Rectal smooth muscle tissue (tissue), 1 donor: ENCODE data around the gene ZCCHC7.
A peak's percentile ranks its signal among the peaks of the same experiment; 100 is the strongest.
"Not testable (repeated sequence)": the region's sequence is repeated elsewhere in the genome, so short reads cannot be mapped to it uniquely, and the experiment has no call there.

Experiments used
- H3K27ac ChIP-seq: one replicate; pipeline ENCODE4 v1.7.0; 2013; ENCODE audit warnings: low read depth, low read length, inconsistent platforms
- H3K27me3 ChIP-seq: one replicate; pipeline ENCODE4 v1.7.0; 2013; ENCODE audit warnings: low read length; ENCODE audit not compliant: control insufficient read depth, insufficient read depth
- H3K36me3 ChIP-seq: one replicate; pipeline ENCODE4 v1.7.0; 2013; ENCODE audit warnings: low read length; ENCODE audit not compliant: control insufficient read depth, insufficient read depth
- H3K4me1 ChIP-seq: one replicate; pipeline ENCODE4 v1.7.0; 2013; ENCODE audit warnings: low read length; ENCODE audit not compliant: control insufficient read depth, insufficient read depth
- H3K4me3 ChIP-seq: one replicate; pipeline ENCODE4 v1.7.0; 2013; ENCODE audit warnings: low read length
- H3K9ac ChIP-seq: one replicate; pipeline ENCODE4 v1.7.0; 2013; ENCODE audit warnings: low read length

ZCCHC7 gene

GRCh38 chr9:37100327-37100726 lies 20.0 kb upstream of the ZCCHC7 start:
- Histone ChIP-seq H3K36me3 (no peaks in the 10 kb centered on the region), H3K9ac (no peak overlapping the region)

GRCh38 chr9:37100741-37101140 lies 19.6 kb upstream of the ZCCHC7 start:
- Histone ChIP-seq H3K27ac (no peak overlapping the region), H3K27me3 (no peaks in the 10 kb centered on the region), H3K4me3 (no peak overlapping the region), H3K9ac (no peak overlapping the region), H3K36me3 (no peaks in the 10 kb centered on the region), H3K4me1 (no peaks in the 10 kb centered on the region)

More at GRCh38 chr9:37100327-37100726, 20.0 kb upstream of the ZCCHC7 start:
- Histone ChIP-seq H3K27me3 (no peaks in the 10 kb centered on the region), H3K27ac (no peak overlapping the region), H3K4me3 (no peak overlapping the region), H3K4me1 (no peaks in the 10 kb centered on the region)

GRCh38 chr9:37102486-37102885 lies 17.9 kb upstream of the ZCCHC7 start:
- H3K36me3 ChIP-seq, result no peaks in the 10 kb centered on the region
- H3K9ac ChIP-seq, result no peak overlapping the region
- H3K4me3 ChIP-seq, result no peak overlapping the region
- no peaks in the 10 kb centered on the region for H3K4me1 ChIP-seq
- no peaks in the 10 kb centered on the region for H3K27me3 ChIP-seq
- no peak overlapping the region for H3K27ac ChIP-seq

- H3K4me1 ChIP-seq, result no peaks in the 10 kb centered on the region
- H3K36me3 ChIP-seq, result no peaks in the 10 kb centered on the region
- H3K4me3 ChIP-seq, result no peak overlapping the region
- H3K27ac ChIP-seq, result no peak overlapping the region
- H3K27me3 ChIP-seq, result no peaks in the 10 kb centered on the region
- H3K9ac ChIP-seq, result no peak overlapping the region
Measured at GRCh38 chr9:37104183-37104889, 16.0 kb upstream of the ZCCHC7 start.

GRCh38 chr9:37105234-37105633 lies 15.1 kb upstream of the ZCCHC7 start:
- Histone ChIP-seq H3K4me1 (no peaks in the 10 kb centered on the region), H3K36me3 (no peaks in the 10 kb centered on the region), H3K4me3 (no peak overlapping the region), H3K9ac (no peak overlapping the region), H3K27ac (no peak overlapping the region), H3K27me3 (no peaks in the 10 kb centered on the region)

- no peaks in the 10 kb centered on the region for H3K4me1 ChIP-seq
- no peak overlapping the region for H3K4me3 ChIP-seq
Measured at GRCh38 chr9:37107701-37108100, 12.7 kb upstream of the ZCCHC7 start.

GRCh38 chr9:37114442-37114841 lies 5.9 kb upstream of the ZCCHC7 start:
- H3K4me1 ChIP-seq, H3K27ac ChIP-seq, H3K9ac ChIP-seq, H3K4me3 ChIP-seq, H3K36me3 ChIP-seq, H3K27me3 ChIP-seq: not testable (repeated sequence)

More at GRCh38 chr9:37107701-37108100, 12.7 kb upstream of the ZCCHC7 start:
- Histone ChIP-seq H3K27me3 (no peaks in the 10 kb centered on the region), H3K36me3 (no peaks in the 10 kb centered on the region), H3K27ac (no peak overlapping the region), H3K9ac (no peak overlapping the region)

- H3K9ac ChIP-seq, result no peak overlapping the region
- H3K27ac ChIP-seq, result no peak overlapping the region
- no peak overlapping the region for H3K4me3 ChIP-seq
- no peaks in the 10 kb centered on the region for H3K36me3 ChIP-seq
- no peaks in the 10 kb centered on the region for H3K27me3 ChIP-seq
- no peaks in the 10 kb centered on the region for H3K4me1 ChIP-seq
Measured at GRCh38 chr9:37117956-37118355, 2.4 kb upstream of the ZCCHC7 start.

- no peak overlapping the region for H3K4me3 ChIP-seq
- no peak overlapping the region for H3K27ac ChIP-seq
- no peak overlapping the region for H3K9ac ChIP-seq
- H3K4me1 ChIP-seq, result no peaks in the 10 kb centered on the region
- H3K27me3 ChIP-seq, result no peaks in the 10 kb centered on the region
- H3K36me3 ChIP-seq, result no peaks in the 10 kb centered on the region
Measured at GRCh38 chr9:37119360-37119759, 1.0 kb upstream of the ZCCHC7 start.

GRCh38 chr9:37120843-37121335 lies 515 bp downstream of the ZCCHC7 start:
- H3K36me3 ChIP-seq, H3K27me3 ChIP-seq, H3K4me1 ChIP-seq: not testable (repeated sequence)
- Histone ChIP-seq H3K9ac (peak overlapping the region; percentile 81), H3K27ac (peak overlapping the region; percentile 94), H3K4me3 (peak overlapping the region; percentile 90)

GRCh38 chr9:37121881-37122280 lies 1.5 kb downstream of the ZCCHC7 start:
- no peak overlapping the region for H3K4me3 ChIP-seq
- H3K27ac ChIP-seq, result no peak overlapping the region
- H3K27me3 ChIP-seq, result no peaks in the 10 kb centered on the region
- no peak overlapping the region for H3K9ac ChIP-seq
- H3K36me3 ChIP-seq, result no peaks in the 10 kb centered on the region
- H3K4me1 ChIP-seq, result no peaks in the 10 kb centered on the region

GRCh38 chr9:37126214-37126788 lies 5.9 kb downstream of the ZCCHC7 start:
- H3K36me3 ChIP-seq, result no peaks in the 10 kb centered on the region
- no peak overlapping the region for H3K27ac ChIP-seq
- H3K27me3 ChIP-seq, result no peaks in the 10 kb centered on the region
- H3K4me1 ChIP-seq, result no peaks in the 10 kb centered on the region
- no peak overlapping the region for H3K9ac ChIP-seq
- H3K4me3 ChIP-seq, result no peak overlapping the region

GRCh38 chr9:37127018-37127417 lies 6.6 kb downstream of the ZCCHC7 start:
- Histone ChIP-seq H3K9ac (no peak overlapping the region), H3K36me3 (no peaks in the 10 kb centered on the region), H3K27ac (no peak overlapping the region), H3K27me3 (no peaks in the 10 kb centered on the region), H3K4me1 (no peaks in the 10 kb centered on the region), H3K4me3 (no peak overlapping the region)
